HTR-8/SVneo (cell line): Measurements from ENCODE around the gene MAD1L1.

Experiments used
- DNase-seq: peaks from one replicate; pipeline ENCODE4 v3.0.0; 2011; ENCODE audit warnings: low spot score, mixed read lengths; ENCODE audit not compliant: insufficient read length
- FAIRE-seq: peaks from 2 replicates; lab custom pipeline; 2011; peaks lifted over from hg19 to GRCh38; lab: Jason Lieb, UNC

The MAD1L1 gene

GRCh38 chr7:2110610-2111396 is 121.9 kb downstream of the MAD1L1 start:
- FAIRE-seq, result no peak

GRCh38 chr7:2109936-2110609 is 122.7 kb downstream of the MAD1L1 start:
- DNase-seq (peak; percentile 89), FAIRE-seq (peak; percentile 90)

More at GRCh38 chr7:2110610-2111396, 121.9 kb downstream of the MAD1L1 start:
- no peak for DNase-seq

GRCh38 chr7:2109251-2109872 is 123.4 kb downstream of the MAD1L1 start:
- no peak for DNase-seq

GRCh38 chr7:2108501-2109250 is 124.1 kb downstream of the MAD1L1 start:
- no peak for FAIRE-seq

More at GRCh38 chr7:2109251-2109872, 123.4 kb downstream of the MAD1L1 start:
- FAIRE-seq, result no peak

GRCh38 chr7:2108071-2108455 is 124.7 kb downstream of the MAD1L1 start:
- FAIRE-seq, result no peak
- DNase-seq, result no peak

More at GRCh38 chr7:2108501-2109250, 124.1 kb downstream of the MAD1L1 start:
- no peak for DNase-seq

GRCh38 chr7:2107386-2108070 is 125.2 kb downstream of the MAD1L1 start:
- peak; percentile 51 for FAIRE-seq
- no peak for DNase-seq

- peak; percentile 59 for DNase-seq
- no peak for FAIRE-seq
Observed at GRCh38 chr7:2106924-2107323, 125.8 kb downstream of the MAD1L1 start.

GRCh38 chr7:2106440-2106839 is 126.3 kb downstream of the MAD1L1 start:
- DNase-seq (no peak), FAIRE-seq (no peak)

GRCh38 chr7:2105917-2106316 is 126.8 kb downstream of the MAD1L1 start:
- FAIRE-seq (no peak), DNase-seq (no peak)

GRCh38 chr7:2105280-2105679 is 127.5 kb downstream of the MAD1L1 start:
- DNase-seq (no peak), FAIRE-seq (no peak)

GRCh38 chr7:2104716-2105115 is 128.0 kb downstream of the MAD1L1 start:
- no peak for DNase-seq
- no peak for FAIRE-seq

- FAIRE-seq, result peak; percentile 96
- peak; percentile 98 for DNase-seq
Observed at GRCh38 chr7:2104107-2104710, 128.5 kb downstream of the MAD1L1 start.

GRCh38 chr7:2103071-2103898 is 129.5 kb downstream of the MAD1L1 start:
- peak; percentile 20 for FAIRE-seq
- no peak for DNase-seq

GRCh38 chr7:2102375-2102723 is 130.4 kb downstream of the MAD1L1 start:
- DNase-seq, result no peak
- FAIRE-seq, result no peak

GRCh38 chr7:2101630-2102374 is 130.9 kb downstream of the MAD1L1 start:
- peak; percentile 99 for FAIRE-seq
- no peak for DNase-seq

- FAIRE-seq (peak; percentile 28), DNase-seq (no peak)
Observed at GRCh38 chr7:2100278-2101208, 132.2 kb downstream of the MAD1L1 start.
